ENCODE data around the gene MRPL10. TPM values are rescaled to one million over a fixed set of nuclear protein-coding genes. Genes with fewer than 3 reads are reported as not detected.

MRPL10 gene
- total RNA-seq, 3 donors from 2014 or later = 35.0 to 43.5 (median 36.7) TPM

DNA sequence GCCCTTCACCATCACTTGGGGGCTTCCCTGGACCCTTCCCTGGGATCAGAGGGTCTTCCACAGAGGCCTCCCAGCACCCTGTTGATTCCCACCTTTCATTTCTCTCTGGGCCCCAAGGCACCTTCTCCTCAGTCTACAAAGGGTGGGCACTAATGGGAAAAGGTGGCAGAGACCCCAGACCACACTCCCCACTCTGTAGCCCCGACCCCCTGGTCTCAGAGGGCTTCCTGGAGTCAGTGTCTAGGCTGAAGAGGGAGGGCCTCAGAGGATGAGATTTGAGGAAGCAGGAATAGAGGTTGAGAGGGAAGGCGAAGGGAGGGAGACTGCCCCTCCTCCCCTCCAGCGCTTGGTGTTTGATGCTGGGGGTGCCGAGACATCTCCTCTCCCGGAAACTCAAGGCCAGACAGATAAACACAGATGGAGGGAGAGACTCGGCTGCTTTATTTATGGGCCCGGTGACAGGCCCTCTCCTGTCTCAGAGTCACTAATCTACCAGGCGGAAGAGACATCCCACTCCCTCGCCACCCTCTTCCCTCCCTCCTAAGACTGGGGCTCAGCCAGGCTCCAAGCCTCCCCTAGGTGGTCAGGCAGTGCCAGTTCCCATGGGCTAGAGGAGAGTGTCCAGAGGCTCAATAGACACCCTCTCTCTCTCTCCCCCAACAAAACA, 46.2 kb upstream of the MRPL10 start:
- TF ChIP-seq, protein P1, sequence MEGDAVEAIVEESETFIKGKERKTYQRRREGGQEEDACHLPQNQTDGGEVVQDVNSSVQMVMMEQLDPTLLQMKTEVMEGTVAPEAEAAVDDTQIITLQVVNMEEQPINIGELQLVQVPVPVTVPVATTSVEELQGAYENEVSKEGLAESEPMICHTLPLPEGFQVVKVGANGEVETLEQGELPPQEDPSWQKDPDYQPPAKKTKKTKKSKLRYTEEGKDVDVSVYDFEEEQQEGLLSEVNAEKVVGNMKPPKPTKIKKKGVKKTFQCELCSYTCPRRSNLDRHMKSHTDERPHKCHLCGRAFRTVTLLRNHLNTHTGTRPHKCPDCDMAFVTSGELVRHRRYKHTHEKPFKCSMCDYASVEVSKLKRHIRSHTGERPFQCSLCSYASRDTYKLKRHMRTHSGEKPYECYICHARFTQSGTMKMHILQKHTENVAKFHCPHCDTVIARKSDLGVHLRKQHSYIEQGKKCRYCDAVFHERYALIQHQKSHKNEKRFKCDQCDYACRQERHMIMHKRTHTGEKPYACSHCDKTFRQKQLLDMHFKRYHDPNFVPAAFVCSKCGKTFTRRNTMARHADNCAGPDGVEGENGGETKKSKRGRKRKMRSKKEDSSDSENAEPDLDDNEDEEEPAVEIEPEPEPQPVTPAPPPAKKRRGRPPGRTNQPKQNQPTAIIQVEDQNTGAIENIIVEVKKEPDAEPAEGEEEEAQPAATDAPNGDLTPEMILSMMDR (IDR thresholded peaks at IDR 0.05) = no peak
- TF ChIP-seq POLR2AphosphoS5 (IDR thresholded peaks at IDR 0.05) (no peak), POLR2A (IDR thresholded peaks at IDR 0.05) (no peak)
- Histone ChIP-seq H3K4me1 (peaks cover 3 to 17% of the 10 kb centered on the region in 2 donors), H3K27me3 (peaks cover 0 to 2% of the 10 kb centered on the region in 2 donors), H3K36me3 (no peaks in the 10 kb centered on the region), H3K27ac (no peak overlapping the region), H3K9me3 (no peaks in the 10 kb centered on the region), H3K4me3 (no peak overlapping the region)
- intact Hi-C loops (cut with DNase I; ENCODE audit: low total_unique reads) = no loop called here
- no peak for DNase-seq (ENCODE audit: low spot score in 2 of 2)

GRCh38 chr17:47875011-47875985, 44.0 kb upstream of the MRPL10 start:
- no peaks in the 10 kb centered on the region for H3K36me3 ChIP-seq
- H3K27ac ChIP-seq = no peak overlapping the region
- H3K9me3 ChIP-seq = no peaks in the 10 kb centered on the region
- H3K4me3 ChIP-seq = no peak overlapping the region
- TF ChIP-seq, protein P1 (IDR thresholded peaks at IDR 0.05) = no peak
- TF ChIP-seq POLR2A (IDR thresholded peaks at IDR 0.05) = no peak
- no peak for TF ChIP-seq POLR2AphosphoS5 (IDR thresholded peaks at IDR 0.05)
- intact Hi-C loops (cut with DNase I; ENCODE audit: low total_unique reads) = no loop called here
- peaks cover 0 to 3% of the 10 kb centered on the region in 2 donors for H3K27me3 ChIP-seq
- peaks cover 5 to 17% of the 10 kb centered on the region in 2 donors for H3K4me1 ChIP-seq
- DNase-seq (ENCODE audit: low spot score in 2 of 2) = no peak

DNA sequence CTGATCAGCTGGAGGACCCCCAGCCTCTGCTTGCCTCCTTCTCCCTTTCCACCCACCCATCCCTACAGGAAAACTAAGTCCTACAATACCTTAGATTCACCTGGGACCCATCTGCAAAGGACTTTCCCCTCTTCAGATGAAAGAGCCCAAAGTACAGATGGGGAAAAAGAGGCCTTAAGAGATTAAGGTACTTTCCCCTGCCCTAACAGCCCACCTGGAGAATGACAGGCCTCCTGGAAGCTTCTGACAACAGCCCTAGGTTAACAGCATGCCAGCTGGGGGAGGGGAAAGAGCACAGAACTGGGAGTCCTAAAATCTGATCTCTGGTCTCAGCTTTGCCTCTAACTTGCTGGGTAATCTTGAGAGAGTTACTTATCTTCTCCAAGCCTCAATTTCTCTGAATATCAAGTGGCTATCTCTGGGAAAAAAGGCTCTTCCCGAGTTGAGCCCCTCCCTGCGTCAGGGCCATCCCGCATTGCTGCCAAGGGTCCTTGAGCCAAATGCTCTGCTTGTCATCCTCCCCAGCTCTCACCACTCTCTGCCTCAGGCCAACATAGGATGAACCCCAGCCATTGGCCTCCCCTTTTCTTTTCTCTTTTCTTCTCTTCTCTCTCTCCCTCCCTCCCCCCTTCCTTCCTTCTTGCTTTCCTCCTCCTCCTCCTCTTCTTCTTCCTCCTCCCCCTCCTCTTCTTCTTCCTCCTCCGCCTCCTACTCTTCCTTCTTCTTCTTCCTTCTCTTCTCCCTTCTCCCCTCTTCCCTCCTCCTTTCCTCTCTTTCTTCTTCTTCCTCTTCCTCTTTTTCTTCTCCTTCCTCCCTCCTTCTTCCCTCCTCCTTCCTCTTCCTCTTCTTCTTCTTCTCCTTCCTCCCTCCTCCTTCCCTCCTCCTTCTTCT, 42.1 kb upstream of the MRPL10 start:
- Histone ChIP-seq H3K27me3 (peaks cover 0 to 3% of the 10 kb centered on the region in 2 donors), H3K27ac (no peak overlapping the region), H3K36me3 (no peaks in the 10 kb centered on the region), H3K4me1 (peaks cover 5 to 17% of the 10 kb centered on the region in 2 donors), H3K4me3 (no peak overlapping the region), H3K9me3 (no peaks in the 10 kb centered on the region)
- no peak for TF ChIP-seq POLR2A (IDR thresholded peaks at IDR 0.05)
- TF ChIP-seq, protein P1 (IDR thresholded peaks at IDR 0.05) = no peak
- TF ChIP-seq POLR2AphosphoS5 (IDR thresholded peaks at IDR 0.05) = no peak
- DNase-seq (ENCODE audit: low spot score in 2 of 2) = no peak
- intact Hi-C loops (cut with DNase I; ENCODE audit: low total_unique reads) = no loop called here

- H3K36me3 ChIP-seq = no peaks in the 10 kb centered on the region
- intact Hi-C loops (cut with DNase I; ENCODE audit: low total_unique reads) = no loop called here
- H3K4me1 ChIP-seq = peaks cover 5 to 17% of the 10 kb centered on the region in 2 donors
- TF ChIP-seq, protein P1 (IDR thresholded peaks at IDR 0.05) = no peak
- TF ChIP-seq POLR2AphosphoS5 (IDR thresholded peaks at IDR 0.05) = no peak
- no peak for TF ChIP-seq POLR2A (IDR thresholded peaks at IDR 0.05)
- peaks cover 0 to 3% of the 10 kb centered on the region in 2 donors for H3K27me3 ChIP-seq
- H3K27ac ChIP-seq = peak overlapping the region; percentile 69 to 74
- no peaks in the 10 kb centered on the region for H3K9me3 ChIP-seq
- peak overlapping the region in 2 of 3 donors; percentile 41 to 59 for H3K4me3 ChIP-seq
- peak in 1 of 2 donors; percentile 48 for DNase-seq (ENCODE audit: low spot score in 2 of 2)
These were observed 41.4 kb upstream of the MRPL10 start for GRCh38 chr17:47872651-47873161.

Measured in breast epithelium (tissue), 4 donors.